ENCODE data around the gene TMEM179B. TPM values are rescaled to one million over a fixed set of nuclear protein-coding genes. Genes with fewer than 3 reads are reported as not detected.

The TMEM179B gene
- 67.5 to 93.2 TPM (median 88.1 TPM) in 5 replicates for total RNA-seq (2022; extraction: Qiagen RNA extraction; ENCODE audit: low read depth)

GRCh38 chr11:62787005-62787759 is at the start of gene TMEM179B:
Gene TMEM179B (plus strand): TSS chr11:62787402. CDS start chr11:62787432, 30 bp downstream.

GRCh38 chr11:62753736-62754603 is 33.2 kb upstream of the TMEM179B start, which contains the start of gene ZBTB3:
Gene ZBTB3 (minus strand): TSS chr11:62754160. CDS start chr11:62753664, 496 bp downstream.

GRCh38 chr11:62771144-62772021 is 15.8 kb upstream of the TMEM179B start, which contains the start of gene TAF6L:
Gene TAF6L (plus strand): TSS chr11:62771396. CDS start chr11:62775784, 4,388 bp downstream.

GRCh38 chr11:62791501-62792201 is 4.4 kb downstream of the TMEM179B start, which contains the start of gene TMEM223:
Gene TMEM223 (minus strand): TSS chr11:62792006. CDS start chr11:62791994, 12 bp downstream.

GRCh38 chr11:62805076-62805892 is 18.1 kb downstream of the TMEM179B start, which contains the start of gene NXF1:
Gene NXF1 (minus strand): TSS chr11:62805440. CDS start chr11:62805356, 84 bp downstream.

GRCh38 chr11:62831520-62832335 is 44.5 kb downstream of the TMEM179B start, which contains the start of gene STX5:
Gene STX5 (minus strand): TSS chr11:62832051. CDS start chr11:62831243, 808 bp downstream.

GRCh38 chr11:62832336-62833234 is 45.4 kb downstream of the TMEM179B start, which contains the start of gene TEX54:
Gene TEX54 (minus strand): TSS chr11:62832841.

GRCh38 chr11:62839050-62839945 is 52.1 kb downstream of the TMEM179B start, which contains the start of gene WDR74:
Gene WDR74 (minus strand): TSS chr11:62839590. CDS start chr11:62839570, 20 bp downstream.

Other genes with a start within 250 kb of the TMEM179B start
- gene AHNAK, start 240.6 kb upstream of the TMEM179B start, total RNA-seq (2022; extraction: Qiagen RNA extraction; ENCODE audit: low read depth) = 153 to 206 TPM (median 176 TPM) in 5 replicates
- gene EEF1G, start 213.5 kb upstream of the TMEM179B start, total RNA-seq (2022; extraction: Qiagen RNA extraction; ENCODE audit: low read depth) = 1,810 to 2,054 TPM (median 1,998 TPM) in 5 replicates
- gene TUT1, start 195.9 kb upstream of the TMEM179B start, total RNA-seq (2022; extraction: Qiagen RNA extraction; ENCODE audit: low read depth) = 12.6 to 16.4 TPM (median 14.7 TPM) in 5 replicates
- gene MTA2, start 185.5 kb upstream of the TMEM179B start, total RNA-seq (2022; extraction: Qiagen RNA extraction; ENCODE audit: low read depth) = 85.5 to 90.4 TPM (median 87.7 TPM) in 5 replicates
- 17.7 to 28.3 TPM (median 25.4 TPM) in 5 replicates for gene EML3, start 174.6 kb upstream of the TMEM179B start, total RNA-seq (2022; extraction: Qiagen RNA extraction; ENCODE audit: low read depth)
- 2.2 to 4.7 TPM (median 4.0 TPM) in 5 replicates for gene ROM1, start 174.1 kb upstream of the TMEM179B start, total RNA-seq (2022; extraction: Qiagen RNA extraction; ENCODE audit: low read depth)
- gene B3GAT3, start 165.4 kb upstream of the TMEM179B start, total RNA-seq (2022; extraction: Qiagen RNA extraction; ENCODE audit: low read depth) = 43.0 to 56.7 TPM (median 55.6 TPM) in 5 replicates
- gene GANAB, start 140.8 kb upstream of the TMEM179B start, total RNA-seq (2022; extraction: Qiagen RNA extraction; ENCODE audit: low read depth) = 243 to 281 TPM (median 269 TPM) in 5 replicates
- 16.8 to 22.4 TPM (median 21.8 TPM) in 5 replicates for gene INTS5, start 134.1 kb upstream of the TMEM179B start, total RNA-seq (2022; extraction: Qiagen RNA extraction; ENCODE audit: low read depth)
- 136 to 160 TPM (median 145 TPM) in 5 replicates for gene C11orf98, start 122.2 kb upstream of the TMEM179B start, total RNA-seq (2022; extraction: Qiagen RNA extraction; ENCODE audit: low read depth)
- gene CSKMT, start 122.1 kb upstream of the TMEM179B start, total RNA-seq (2022; extraction: Qiagen RNA extraction; ENCODE audit: low read depth) = 11.7 to 17.3 TPM (median 13.5 TPM) in 5 replicates
- gene UQCC3, start 115.7 kb upstream of the TMEM179B start, total RNA-seq (2022; extraction: Qiagen RNA extraction; ENCODE audit: low read depth) = 23.9 to 36.7 TPM (median 32.9 TPM) in 5 replicates
- gene LBHD1, start 115.1 kb upstream of the TMEM179B start, total RNA-seq (2022; extraction: Qiagen RNA extraction; ENCODE audit: low read depth) = 4.0 to 5.2 TPM (median 5.0 TPM) in 5 replicates
- 113 to 129 TPM (median 124 TPM) in 5 replicates for gene UBXN1, start 108.3 kb upstream of the TMEM179B start, total RNA-seq (2022; extraction: Qiagen RNA extraction; ENCODE audit: low read depth)
- 0.08 to 0.12 TPM (median 0.10 TPM) in 3 of 5 replicates, not detected in the others for gene LRRN4CL, start 97.9 kb upstream of the TMEM179B start, total RNA-seq (2022; extraction: Qiagen RNA extraction; ENCODE audit: low read depth)
- 55.9 to 81.0 TPM (median 72.4 TPM) in 5 replicates for gene BSCL2, start 80.0 kb upstream of the TMEM179B start, total RNA-seq (2022; extraction: Qiagen RNA extraction; ENCODE audit: low read depth)
- gene GNG3, start 79.7 kb upstream of the TMEM179B start, total RNA-seq (2022; extraction: Qiagen RNA extraction; ENCODE audit: low read depth) = 0.08 TPM in 1 of 5 replicates, not detected in the others
- 37.0 to 43.4 TPM (median 42.3 TPM) in 5 replicates for gene HNRNPUL2, start 59.9 kb upstream of the TMEM179B start, total RNA-seq (2022; extraction: Qiagen RNA extraction; ENCODE audit: low read depth)
- gene TTC9C, start 58.9 kb upstream of the TMEM179B start, total RNA-seq (2022; extraction: Qiagen RNA extraction; ENCODE audit: low read depth) = 32.4 to 38.1 TPM (median 35.4 TPM) in 5 replicates
- gene ZBTB3, start 33.2 kb upstream of the TMEM179B start, total RNA-seq (2022; extraction: Qiagen RNA extraction; ENCODE audit: low read depth) = 0.97 to 2.2 TPM (median 1.4 TPM) in 5 replicates
- 164 to 200 TPM (median 184 TPM) in 5 replicates for gene POLR2G, start 25.8 kb upstream of the TMEM179B start, total RNA-seq (2022; extraction: Qiagen RNA extraction; ENCODE audit: low read depth)
- gene TAF6L, start 16.0 kb upstream of the TMEM179B start, total RNA-seq (2022; extraction: Qiagen RNA extraction; ENCODE audit: low read depth) = 13.6 to 17.9 TPM (median 16.1 TPM) in 5 replicates
- gene TMEM223, start 4.6 kb downstream of the TMEM179B start, total RNA-seq (2022; extraction: Qiagen RNA extraction; ENCODE audit: low read depth) = 19.1 to 31.3 TPM (median 28.3 TPM) in 5 replicates
- 48.0 to 61.2 TPM (median 57.6 TPM) in 5 replicates for gene NXF1, start 18.0 kb downstream of the TMEM179B start, total RNA-seq (2022; extraction: Qiagen RNA extraction; ENCODE audit: low read depth)
- gene STX5, start 44.6 kb downstream of the TMEM179B start, total RNA-seq (2022; extraction: Qiagen RNA extraction; ENCODE audit: low read depth) = 19.8 to 29.3 TPM (median 27.5 TPM) in 5 replicates
- not detected in 5 replicates for gene TEX54, start 45.4 kb downstream of the TMEM179B start, total RNA-seq (2022; extraction: Qiagen RNA extraction; ENCODE audit: low read depth)
- 74.7 to 85.8 TPM (median 82.6 TPM) in 5 replicates for gene WDR74, start 52.2 kb downstream of the TMEM179B start, total RNA-seq (2022; extraction: Qiagen RNA extraction; ENCODE audit: low read depth)
- gene SLC3A2, start 93.5 kb downstream of the TMEM179B start, total RNA-seq (2022; extraction: Qiagen RNA extraction; ENCODE audit: low read depth) = 884 to 1,045 TPM (median 1,010 TPM) in 5 replicates
- gene CHRM1, start 134.0 kb downstream of the TMEM179B start, total RNA-seq (2022; extraction: Qiagen RNA extraction; ENCODE audit: low read depth) = 0.06 to 0.20 TPM in 2 of 5 replicates, not detected in the others
- gene SLC22A6, start 197.6 kb downstream of the TMEM179B start, total RNA-seq (2022; extraction: Qiagen RNA extraction; ENCODE audit: low read depth) = not detected in 5 replicates
- gene SLC22A8, start 228.4 kb downstream of the TMEM179B start, total RNA-seq (2022; extraction: Qiagen RNA extraction; ENCODE audit: low read depth) = not detected in 5 replicates

Data from A549 treated with CpdA at 1 μM for 4 hours (cell line).